Ectodermal cell (in vitro differentiated cells): ENCODE measurements around the gene DCP2.

ENCODE experiments used
- H3K27ac ChIP-seq: 2 replicates; pipeline ENCODE4 v1.7.0; 2013; ENCODE audit warnings: mild to moderate bottlenecking, low read depth, low read length; ENCODE audit not compliant: insufficient read depth, poor library complexity, severe bottlenecking
- H3K27me3 ChIP-seq: 2 replicates; pipeline ENCODE4 v1.7.0; 2013; ENCODE audit warnings: mild to moderate bottlenecking, low read length; ENCODE audit not compliant: insufficient read depth, control insufficient read depth, poor library complexity, severe bottlenecking
- H3K36me3 ChIP-seq: one replicate; pipeline ENCODE4 v1.7.0; 2013; ENCODE audit warnings: low read length; ENCODE audit not compliant: control insufficient read depth, insufficient read depth
- H3K4me1 ChIP-seq: one replicate; pipeline ENCODE4 v1.7.0; 2013; ENCODE audit warnings: low read length; ENCODE audit not compliant: control insufficient read depth, insufficient read depth
- H3K4me3 ChIP-seq: 2 replicates; pipeline ENCODE4 v1.7.0; 2013; ENCODE audit warnings: low read depth, low read length, control low read depth; ENCODE audit not compliant: insufficient read depth
- H3K9me3 ChIP-seq: 2 replicates; pipeline ENCODE4 v1.7.0; 2013; ENCODE audit warnings: mild to moderate bottlenecking, low read length, moderate library complexity; ENCODE audit not compliant: control insufficient read depth
- WGBS, 2 experiments: methylation state at CpG; one replicate each; pipeline ENCODE4 v1.1.7; 2013; ENCODE audit warnings: missing lambda C conversion rate in 2 of 2; 5-methylcytosine and 5-hydroxymethylcytosine counted together

The DCP2 gene

DNA sequence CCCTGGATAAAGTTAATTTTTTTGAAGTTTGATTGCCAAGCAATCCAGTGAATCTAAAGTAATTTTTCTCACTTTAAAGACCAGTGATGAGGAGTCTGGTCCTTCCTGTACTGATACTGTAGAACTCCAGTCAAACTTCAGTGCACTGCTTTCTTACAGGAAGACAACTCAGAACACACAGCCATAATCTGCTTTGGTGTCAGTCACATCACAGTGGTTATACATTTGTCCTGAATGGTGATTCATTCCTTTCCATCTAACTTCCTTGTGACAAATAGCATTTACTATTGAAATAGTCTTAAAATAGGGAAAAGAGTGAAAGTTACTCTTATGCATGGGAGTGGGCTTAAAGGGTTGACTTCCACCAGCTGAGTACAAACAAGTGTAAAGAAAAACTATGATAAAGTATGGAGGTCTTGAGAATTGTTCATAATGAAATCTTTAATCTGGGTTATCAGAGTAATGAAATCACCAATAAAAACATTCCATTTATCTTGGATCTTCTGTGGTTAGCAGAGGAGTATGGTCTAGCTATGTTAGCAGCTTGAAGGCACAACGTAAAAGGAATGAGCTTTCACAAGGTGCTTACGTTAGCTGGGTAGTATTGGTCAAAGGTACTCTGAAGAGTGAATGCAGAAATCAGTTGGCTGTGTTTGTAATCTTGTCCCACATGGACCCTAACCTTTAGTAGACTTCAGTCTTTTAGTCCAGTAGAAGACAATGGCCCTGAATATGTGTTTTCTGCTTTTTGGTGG, 41.5 kb downstream of the DCP2 start:
- 91 to 98% methylated on average over 2 of the region's 2 CpGs for WGBS, 2 experiments
- H3K27ac ChIP-seq = no peak overlapping the region
- no peaks in the 10 kb centered on the region for H3K4me1 ChIP-seq
- no peaks in the 10 kb centered on the region for H3K27me3 ChIP-seq
- no peaks in the 10 kb centered on the region for H3K9me3 ChIP-seq
- H3K36me3 ChIP-seq = peaks cover 22% of the 10 kb centered on the region
- H3K4me3 ChIP-seq = no peak overlapping the region

DNA sequence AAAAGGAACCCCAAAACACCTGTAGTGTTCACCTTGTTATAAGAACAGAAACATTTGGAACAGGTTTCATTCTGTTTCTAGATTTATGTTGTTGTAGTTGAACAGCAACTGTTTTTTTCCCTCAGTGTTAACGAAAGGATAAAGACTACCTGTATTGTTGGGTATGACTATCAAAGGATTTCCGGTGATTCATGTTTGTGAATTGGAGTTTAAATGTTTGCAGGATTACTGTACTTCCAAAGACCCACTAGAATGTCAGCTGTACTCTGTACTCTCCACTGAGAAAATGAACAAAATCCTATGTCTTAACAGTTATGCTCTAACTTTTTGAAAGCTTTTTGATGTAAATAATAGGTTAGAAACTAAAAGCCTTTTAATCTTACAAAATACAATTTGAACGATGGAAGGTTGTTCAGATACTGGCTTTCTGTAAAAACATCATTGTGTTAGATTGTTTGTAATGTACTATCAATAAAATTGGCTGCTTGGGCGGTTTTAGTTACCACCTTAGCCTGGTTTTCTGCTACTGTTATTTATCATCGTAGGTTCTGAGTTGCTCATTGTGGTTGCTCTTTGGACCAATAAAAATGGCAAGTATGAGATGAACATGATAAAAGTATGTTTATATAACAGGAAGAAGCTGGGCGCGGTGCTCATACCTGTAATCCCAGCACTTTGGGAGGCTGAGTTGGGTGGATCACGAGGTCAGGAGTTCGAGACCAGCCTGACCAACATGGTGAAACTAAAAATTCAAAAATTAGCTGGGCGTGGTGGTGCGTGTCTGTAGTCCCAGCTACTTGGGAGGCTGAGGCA, 44.1 kb downstream of the DCP2 start:
- no peak overlapping the region for H3K4me3 ChIP-seq
- H3K36me3 ChIP-seq = peaks cover 2% of the 10 kb centered on the region
- 90 to 91% methylated on average over 11 of the region's 11 CpGs for WGBS, 2 experiments
- no peaks in the 10 kb centered on the region for H3K4me1 ChIP-seq
- H3K27me3 ChIP-seq = no peaks in the 10 kb centered on the region
- no peaks in the 10 kb centered on the region for H3K9me3 ChIP-seq
- no peak overlapping the region for H3K27ac ChIP-seq

- Histone ChIP-seq H3K4me3 (no peak overlapping the region), H3K4me1 (no peaks in the 10 kb centered on the region), H3K27ac (no peak overlapping the region), H3K36me3 (peaks cover 9% of the 10 kb centered on the region), H3K27me3 (no peaks in the 10 kb centered on the region), H3K9me3 (no peaks in the 10 kb centered on the region)
- WGBS, 2 experiments = 90 to 98% methylated on average over 2 of the region's 2 CpGs
Observed at GRCh38 chr5:113022661-113023060, 46.1 kb downstream of the DCP2 start.

DNA sequence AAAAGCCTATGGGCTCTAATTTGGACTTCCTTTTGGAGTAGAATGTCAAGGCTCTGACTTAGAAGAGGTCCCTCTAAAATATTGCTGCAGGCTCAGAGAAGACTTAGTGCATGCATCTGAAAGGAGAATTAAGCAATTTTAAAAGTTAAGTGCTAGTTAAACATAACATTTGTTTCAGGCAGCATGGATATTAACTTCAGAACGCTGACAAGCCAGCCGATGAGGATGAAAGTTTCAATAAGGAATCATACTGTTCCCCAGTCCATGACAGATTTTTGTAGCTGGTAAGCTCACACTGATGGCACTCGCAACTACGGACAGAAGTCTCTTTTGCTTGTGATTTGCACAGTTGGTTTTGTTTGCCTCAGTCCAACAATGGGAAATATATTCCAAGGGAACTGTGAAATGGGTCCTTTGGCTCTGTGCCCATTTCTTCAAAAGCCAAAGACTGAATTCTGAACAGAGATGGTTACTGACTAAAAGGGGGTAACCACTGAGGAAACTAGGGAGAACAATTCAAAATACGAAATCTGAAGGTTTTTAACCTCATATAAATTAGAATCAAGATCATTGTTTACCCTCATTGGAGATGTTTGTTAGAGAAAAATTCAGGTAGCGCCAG, 47.6 kb downstream of the DCP2 start:
- H3K27ac ChIP-seq = no peak overlapping the region
- no peaks in the 10 kb centered on the region for H3K27me3 ChIP-seq
- no peaks in the 10 kb centered on the region for H3K9me3 ChIP-seq
- WGBS, 2 experiments = 95 to 96% methylated on average over 4 to 6 of the region's 6 CpGs
- no peaks in the 10 kb centered on the region for H3K4me1 ChIP-seq
- H3K4me3 ChIP-seq = no peak overlapping the region
- H3K36me3 ChIP-seq = peaks cover 16% of the 10 kb centered on the region

GRCh38 chr5:113025596-113025995, 49.0 kb downstream of the DCP2 start:
- H3K9me3 ChIP-seq = no peaks in the 10 kb centered on the region
- peaks cover 16% of the 10 kb centered on the region for H3K36me3 ChIP-seq
- no peak overlapping the region for H3K4me3 ChIP-seq
- H3K4me1 ChIP-seq = no peaks in the 10 kb centered on the region
- WGBS, 2 experiments = 93% methylated on average over 4 of the region's 4 CpGs
- no peaks in the 10 kb centered on the region for H3K27me3 ChIP-seq
- no peak overlapping the region for H3K27ac ChIP-seq

DNA sequence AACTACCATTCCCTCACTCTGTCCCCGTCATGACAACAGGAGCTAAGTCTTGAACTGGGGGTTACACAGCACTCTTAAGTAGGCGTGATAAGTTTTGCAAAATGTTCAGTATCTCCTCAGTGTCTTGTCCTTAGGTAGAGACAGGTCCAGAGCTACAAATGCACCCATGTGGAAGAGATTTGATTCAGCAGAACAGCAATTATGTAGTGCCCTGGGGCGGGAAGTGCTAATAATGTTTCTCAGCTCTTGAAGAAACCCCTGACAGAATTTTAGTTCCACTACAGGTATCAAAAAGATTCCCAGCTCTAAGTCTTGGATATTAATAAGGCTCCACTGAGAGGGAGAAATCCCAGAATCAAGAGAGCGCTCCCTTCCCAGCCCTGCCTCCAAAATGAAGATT, 49.6 kb downstream of the DCP2 start:
- Histone ChIP-seq H3K4me1 (peaks cover under 1% of the 10 kb centered on the region), H3K27ac (no peak overlapping the region), H3K9me3 (no peaks in the 10 kb centered on the region), H3K27me3 (no peaks in the 10 kb centered on the region), H3K36me3 (peaks cover 16% of the 10 kb centered on the region), H3K4me3 (no peak overlapping the region)
- WGBS, 2 experiments = 94 to 95% methylated on average over 4 of the region's 4 CpGs

DNA sequence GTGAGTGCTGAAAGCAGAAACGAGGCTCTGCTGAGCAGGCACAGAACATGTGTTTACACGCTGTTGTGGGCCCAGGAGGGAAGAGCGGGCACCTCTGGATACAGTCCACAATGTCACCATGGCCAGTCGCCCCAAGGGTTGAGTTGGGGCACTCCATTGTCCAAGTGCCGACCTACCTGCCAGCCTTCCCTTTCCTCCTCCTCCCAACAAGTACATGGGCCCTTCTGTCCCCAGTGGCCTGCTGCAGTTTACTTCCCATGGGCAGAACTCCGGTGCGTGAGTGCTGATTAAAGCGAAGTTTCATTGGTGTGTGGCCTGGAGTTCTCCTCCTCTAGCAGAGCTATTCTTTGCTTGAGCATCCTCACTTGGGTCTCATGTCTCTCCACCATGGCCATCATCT, 50.4 kb downstream of the DCP2 start:
- no peak overlapping the region for H3K27ac ChIP-seq
- no peak overlapping the region for H3K4me3 ChIP-seq
- peaks cover 16% of the 10 kb centered on the region for H3K36me3 ChIP-seq
- peaks cover 6% of the 10 kb centered on the region for H3K4me1 ChIP-seq
- no peaks in the 10 kb centered on the region for H3K9me3 ChIP-seq
- H3K27me3 ChIP-seq = no peaks in the 10 kb centered on the region
- 87 to 89% methylated on average over 8 of the region's 8 CpGs for WGBS, 2 experiments

- WGBS, 2 experiments = 94 to 96% methylated on average over 5 of the region's 5 CpGs
- no peak overlapping the region for H3K4me3 ChIP-seq
- H3K27ac ChIP-seq = no peak overlapping the region
- no peaks in the 10 kb centered on the region for H3K9me3 ChIP-seq
- peaks cover 6% of the 10 kb centered on the region for H3K4me1 ChIP-seq
- peaks cover 15% of the 10 kb centered on the region for H3K36me3 ChIP-seq
- H3K27me3 ChIP-seq = no peaks in the 10 kb centered on the region
Observed at GRCh38 chr5:113027431-113027830, 50.8 kb downstream of the DCP2 start.

- no peaks in the 10 kb centered on the region for H3K9me3 ChIP-seq
- H3K27ac ChIP-seq = no peak overlapping the region
- no peaks in the 10 kb centered on the region for H3K27me3 ChIP-seq
- H3K4me3 ChIP-seq = no peak overlapping the region
- WGBS, 2 experiments = 88% methylated on average over 6 of the region's 6 CpGs
- H3K4me1 ChIP-seq = peaks cover 6% of the 10 kb centered on the region
- peaks cover 14% of the 10 kb centered on the region for H3K36me3 ChIP-seq
Observed at GRCh38 chr5:113029614-113030013, 53.0 kb downstream of the DCP2 start.

- no peak overlapping the region for H3K4me3 ChIP-seq
- H3K27ac ChIP-seq = peak overlapping the region; percentile 4
- no peaks in the 10 kb centered on the region for H3K27me3 ChIP-seq
- 47 to 60% methylated on average over 7 to 8 of the region's 8 CpGs for WGBS, 2 experiments
- H3K4me1 ChIP-seq = peaks cover 9% of the 10 kb centered on the region
- peaks cover 14% of the 10 kb centered on the region for H3K36me3 ChIP-seq
- H3K9me3 ChIP-seq = no peaks in the 10 kb centered on the region
Observed at GRCh38 chr5:113031104-113031503, 54.5 kb downstream of the DCP2 start.
